ENCODE results near the gene HAGH.

Gene HAGH

GRCh38 chr16:1775006-1775845 is 51.4 kb downstream of the HAGH start:
- no peak for DNase-seq (ENCODE audit: low read depth, low spot score)

GRCh38 chr16:1774448-1774780 is 52.2 kb downstream of the HAGH start:
- DNase-seq (ENCODE audit: low read depth, low spot score) = no peak

GRCh38 chr16:1773703-1774447 is 52.8 kb downstream of the HAGH start:
- no peak for DNase-seq (ENCODE audit: low read depth, low spot score)

GRCh38 chr16:1772908-1773702 is 53.5 kb downstream of the HAGH start, which contains the start of gene MRPS34:
MRPS34 (minus strand) TSS chr16:1773134; CDS start chr16:1773119, 15 bp downstream.
- DNase-seq (ENCODE audit: low read depth, low spot score) = peak; percentile 92

GRCh38 chr16:1772362-1772907 is 54.2 kb downstream of the HAGH start, which contains the start of gene EME2:
EME2 (plus strand) TSS chr16:1772810; CDS start chr16:1773228, 418 bp downstream.
- peak; percentile 38 for DNase-seq (ENCODE audit: low read depth, low spot score)

- peak; percentile 42 for DNase-seq (ENCODE audit: low read depth, low spot score)
Observed at GRCh38 chr16:1771864-1772361, 54.7 kb downstream of the HAGH start.

GRCh38 chr16:1771188-1771863 is 55.3 kb downstream of the HAGH start, which contains the start of gene NME3:
NME3 (minus strand) TSS chr16:1771543; CDS start chr16:1771534, 9 bp downstream.
- DNase-seq (ENCODE audit: low read depth, low spot score) = no peak

GRCh38 chr16:1770328-1771187 is 56.1 kb downstream of the HAGH start:
- DNase-seq (ENCODE audit: low read depth, low spot score) = peak; percentile 53

GRCh38 chr16:1769402-1770300 is 57.0 kb downstream of the HAGH start:
- no peak for DNase-seq (ENCODE audit: low read depth, low spot score)

- DNase-seq (ENCODE audit: low read depth, low spot score) = no peak
Observed at GRCh38 chr16:1768767-1769401, 57.7 kb downstream of the HAGH start.

GRCh38 chr16:1768061-1768766 is 58.4 kb downstream of the HAGH start:
- no peak for DNase-seq (ENCODE audit: low read depth, low spot score)

- no peak for DNase-seq (ENCODE audit: low read depth, low spot score)
Observed at GRCh38 chr16:1767116-1767994, 59.3 kb downstream of the HAGH start.

GRCh38 chr16:1766701-1767100 is 59.9 kb downstream of the HAGH start:
- DNase-seq (ENCODE audit: low read depth, low spot score) = no peak

GRCh38 chr16:1766231-1766630 is 60.4 kb downstream of the HAGH start:
- DNase-seq (ENCODE audit: low read depth, low spot score) = no peak

GRCh38 chr16:1765826-1766225 is 60.8 kb downstream of the HAGH start:
- no peak for DNase-seq (ENCODE audit: low read depth, low spot score)

- DNase-seq (ENCODE audit: low read depth, low spot score) = no peak
Observed at GRCh38 chr16:1764971-1765370, 61.7 kb downstream of the HAGH start.

Measured in ELF-1 (cell line).